DOHH2 (cell line): ENCODE results near the gene EXD3.
A peak's percentile ranks its signal among the peaks of the same experiment; 100 is the strongest.
"Not testable (repeated sequence)": the region's sequence is repeated elsewhere in the genome, so short reads cannot be mapped to it uniquely, and the experiment has no call there.

Experiments used
- H3F3A ChIP-seq: fragments of 200-600 bp; sonication (generic), shearing (Covaris generic); 2 replicates; pipeline ENCODE4 v1.6.0; 2016; ENCODE audit warnings: antibody characterized with exemption, mild to moderate bottlenecking; ENCODE audit not compliant: control insufficient read depth, insufficient read depth
- H3K27ac ChIP-seq: fragments of 200-600 bp; sonication (generic); 2 replicates; pipeline ENCODE4 v1.5.1; 2014; ENCODE audit warnings: low read depth, mild to moderate bottlenecking, low read length, moderate library complexity
- H3K27me3 ChIP-seq: fragments of 200-600 bp; sonication (generic); 2 replicates; pipeline ENCODE4 v1.6.1; 2014; ENCODE audit warnings: mild to moderate bottlenecking, low read length, mixed read lengths; ENCODE audit not compliant: control insufficient read depth
- H3K36me3 ChIP-seq: fragments of 200-600 bp; sonication (generic); 2 replicates; pipeline ENCODE4 v1.6.1; 2014; ENCODE audit warnings: mild to moderate bottlenecking, low read length, moderate library complexity, mixed read lengths; ENCODE audit not compliant: control insufficient read depth
- H3K4me1 ChIP-seq: fragments of 200-600 bp; sonication (generic); 2 replicates; pipeline ENCODE4 v1.6.1; 2014; ENCODE audit warnings: mild to moderate bottlenecking, low read length, mixed read lengths; ENCODE audit not compliant: control insufficient read depth
- H3K4me2 ChIP-seq: fragments of 200-600 bp; sonication (generic); 2 replicates; pipeline ENCODE4 v1.6.0; 2014; ENCODE audit warnings: mild to moderate bottlenecking, low read length, moderate library complexity
- H3K4me3 ChIP-seq: fragments of 200-600 bp; sonication (generic); 2 replicates; pipeline ENCODE4 v1.5.1; 2014; ENCODE audit warnings: mild to moderate bottlenecking, low read length, mixed read lengths
- H3K79me2 ChIP-seq: fragments of 200-600 bp; sonication (generic); 2 replicates; pipeline ENCODE4 v1.6.1; 2014; ENCODE audit warnings: mild to moderate bottlenecking, low read length, mixed read lengths; ENCODE audit not compliant: control insufficient read depth
- H3K9me2 ChIP-seq: fragments of 200-600 bp; sonication (generic); replicated peaks from 2 replicates; pipeline ENCODE4 v1.6.1; 2014; ENCODE audit warnings: mild to moderate bottlenecking, low read length, mixed read lengths; ENCODE audit not compliant: control insufficient read depth
- H3K9me3 ChIP-seq: fragments of 200-600 bp; sonication (generic); 2 replicates; pipeline ENCODE4 v1.6.1; 2014; ENCODE audit warnings: antibody characterized with exemption, low read length, mixed read lengths; ENCODE audit not compliant: control insufficient read depth, insufficient read depth
- H4K20me1 ChIP-seq: fragments of 200-600 bp; sonication (generic); 2 replicates; pipeline ENCODE4 v1.6.0; 2014; ENCODE audit warnings: low read depth, mild to moderate bottlenecking, antibody characterized with exemption, low read length, moderate library complexity; ENCODE audit not compliant: control insufficient read depth, insufficient read depth
- CTCF ChIP-seq: fragments of 200-600 bp; sonication (generic); IDR thresholded peaks from one replicate; pipeline ENCODE4 v1.5.1; 2014; ENCODE audit warnings: antibody characterized with exemption, mild to moderate bottlenecking, low read depth, low read length; ENCODE audit not compliant: poor library complexity, severe bottlenecking
- EZH2phosphoT487 ChIP-seq: fragments of 200-600 bp; sonication (generic); IDR thresholded peaks from 2 replicates; pipeline ENCODE4 v1.6.1; 2017; ENCODE audit warnings: borderline replicate concordance, mild to moderate bottlenecking, antibody characterized with exemption, low read length, moderate library complexity, mixed read lengths

EXD3 gene

GRCh38 chr9:137452761-137453642, 30.0 kb upstream of the EXD3 start:
- H3K4me3 ChIP-seq, result no peak overlapping the region
- no peaks in the 10 kb centered on the region; the same call in 1 of the 2 replicates for H4K20me1 ChIP-seq
- H3K27me3 ChIP-seq, result no peaks in the 10 kb centered on the region
- H3K79me2 ChIP-seq, result peaks cover 11% of the 10 kb centered on the region
- peak overlapping the region; percentile 38; the same call in 1 of the 2 replicates for H3K4me2 ChIP-seq
- peaks cover 73% of the 10 kb centered on the region for H3K4me1 ChIP-seq
- no peaks in the 10 kb centered on the region for H3F3A ChIP-seq
- TF ChIP-seq CTCF (no peak), EZH2phosphoT487 (no peak)
- no peaks in the 10 kb centered on the region for H3K9me2 ChIP-seq
- no peaks in the 10 kb centered on the region for H3K9me3 ChIP-seq
- H3K36me3 ChIP-seq, result peaks cover 72% of the 10 kb centered on the region
- no peak overlapping the region for H3K27ac ChIP-seq

GRCh38 chr9:137452006-137452760, 29.2 kb upstream of the EXD3 start:
- Histone ChIP-seq H3F3A (no peaks in the 10 kb centered on the region), H3K27ac (no peak overlapping the region), H3K9me3 (no peaks in the 10 kb centered on the region), H3K79me2 (peaks cover 3% of the 10 kb centered on the region; the same call in 1 of the 2 replicates), H3K4me2 (no peak overlapping the region), H3K4me1 (peaks cover 66% of the 10 kb centered on the region), H3K27me3 (no peaks in the 10 kb centered on the region), H3K4me3 (no peak overlapping the region), H3K9me2 (no peaks in the 10 kb centered on the region), H3K36me3 (peaks cover 64% of the 10 kb centered on the region), H4K20me1 (no peaks in the 10 kb centered on the region)
- TF ChIP-seq EZH2phosphoT487 (no peak), CTCF (no peak)

- not testable (repeated sequence) for H3F3A ChIP-seq, H3K9me2 ChIP-seq, H3K79me2 ChIP-seq, H3K27me3 ChIP-seq, H3K4me2 ChIP-seq, H3K27ac ChIP-seq, H3K4me3 ChIP-seq, H3K9me3 ChIP-seq, H4K20me1 ChIP-seq
- Histone ChIP-seq H3K36me3 (peaks cover 56% of the 10 kb centered on the region), H3K4me1 (peaks cover 65% of the 10 kb centered on the region)
Measured at GRCh38 chr9:137451264-137452005, 28.5 kb upstream of the EXD3 start.

- H3K9me3 ChIP-seq, H3K9me2 ChIP-seq, H4K20me1 ChIP-seq, H3K4me3 ChIP-seq, H3K79me2 ChIP-seq, H3K27me3 ChIP-seq, H3F3A ChIP-seq: not testable (repeated sequence)
- Histone ChIP-seq H3K4me2 (0 out of 2 replicates have a peak overlapping the region, but pooled peaks have one; percentile 21), H3K27ac (peak overlapping the region; percentile 21; the same call in 1 of the 2 replicates), H3K4me1 (peaks cover 65% of the 10 kb centered on the region), H3K36me3 (peaks cover 49% of the 10 kb centered on the region)
Measured at GRCh38 chr9:137450539-137451222, 27.7 kb upstream of the EXD3 start.
